Ovary (tissue), 3 donors: ENCODE measurements around the gene MCCD1.
A peak's percentile ranks its signal among the peaks of the same experiment; 100 is the strongest.

ENCODE experiments used
- CTCF ChIP-seq, 3 donors: fragments of 450-650 bp in 2 of 3; fragments of 200-600 bp in 1 of 3; IDR thresholded peaks; one replicate each; pipeline versions ENCODE4 v1.5.1 to v1.8.0; 2016 to 2022; ENCODE audit warnings: antibody characterized with exemption in 3 of 3, mild to moderate bottlenecking in 1 of 3
- POLR2A ChIP-seq: fragments of 450-650 bp; IDR thresholded peaks from one replicate; pipeline ENCODE4 v1.6.1; 2017; ENCODE audit warnings: antibody characterized with exemption, mild to moderate bottlenecking, moderate library complexity
- donor health status: DM: no; HTN: no; CAD: no.

GRCh38 chr6:31546339-31546957 is 17.7 kb downstream of the MCCD1 start, which contains the start of gene ATP6V1G2:
- peak; percentile 89 to 95 (median 94) for TF ChIP-seq CTCF (IDR thresholded peaks at IDR 0.05)
- peak; percentile 19 for TF ChIP-seq POLR2A
